Sigmoid colon (tissue), 7 donors: ENCODE data around the gene CRACR2A. TPM values are rescaled to one million over a fixed set of nuclear protein-coding genes. Genes with fewer than 3 reads are reported as not detected.

Experiments used
- DNase-seq: peaks from one replicate; pipeline ENCODE4 v3.0.0-alpha.2; 2019
- H3K27ac ChIP-seq, 4 donors: fragments of 200-600 bp; sonication (generic); one replicate each; pipeline ENCODE4 v1.5.1; 2016 to 2019; ENCODE audit warnings: mild to moderate bottlenecking in 1 of 4
- H3K27me3 ChIP-seq, 3 donors: fragments of 200-600 bp; sonication (generic); one replicate each; pipeline ENCODE4 v1.5.1; 2019; ENCODE audit warnings: mild to moderate bottlenecking in 1 of 3
- H3K36me3 ChIP-seq, 4 donors: fragments of 200-600 bp; sonication (generic); one replicate each; pipeline ENCODE4 v1.5.1; 2016 to 2019
- H3K4me1 ChIP-seq, 4 donors: fragments of 200-600 bp; sonication (generic); one replicate each; pipeline ENCODE4 v1.5.1; 2017 to 2019
- H3K4me3 ChIP-seq, 4 donors: fragments of 200-600 bp; sonication (generic); one replicate each; pipeline ENCODE4 v1.5.1; 2017 to 2019; ENCODE audit warnings: mild to moderate bottlenecking in 2 of 4, moderate library complexity in 1 of 4
- H3K9me3 ChIP-seq, 4 donors: fragments of 200-600 bp in 3 of 4; sonication (generic) in 3 of 4; one replicate each; pipeline versions ENCODE4 v1.5.1 to v1.6.1; 2013 to 2019
- CTCF ChIP-seq, 4 experiments: fragments of 450-650 bp in 3 of 4; fragments of 200-600 bp in 1 of 4; IDR thresholded peaks; one replicate each; pipeline ENCODE4 v1.5.1; 2016 to 2019; ENCODE audit warnings: antibody characterized with exemption in 4 of 4, mild to moderate bottlenecking in 3 of 4, moderate library complexity in 2 of 4
- EP300 ChIP-seq, 4 donors: sonication (generic); formaldehyde crosslinking; IDR thresholded peaks; one replicate each; pipeline ENCODE4 v1.6.1; 2017; ENCODE audit warnings: antibody characterized with exemption in 4 of 4
- POLR2A ChIP-seq, 2 donors: fragments of 450-650 bp; IDR thresholded peaks; one replicate each; pipeline ENCODE4 v1.6.1; 2016; ENCODE audit warnings: antibody characterized with exemption in 2 of 2, mild to moderate bottlenecking in 2 of 2, moderate library complexity in 2 of 2
- POLR2AphosphoS5 ChIP-seq, 4 donors: sonication (generic); formaldehyde crosslinking; IDR thresholded peaks; one replicate each; pipeline ENCODE4 v1.6.1; 2017; ENCODE audit warnings: antibody characterized with exemption in 4 of 4
- whole genome bisulfite sequencing, 2 donors: extraction: QIAGEN DNeasy Blood & Tissue Kit; methylation state at CpG; one replicate each; pipeline ENCODE4 v1.1.7; 2013; 5-methylcytosine and 5-hydroxymethylcytosine counted together
- intact Hi-C: fragments of 100-400 bp; cut with DNase I; formaldehyde crosslinking; loops from one replicate; pipeline ENCODE4 v1.15.1; 2023
- polyA plus RNA-seq, 3 donors: library from polyadenylated mRNA; stranded (reverse); fragments of 200-250 nt; gene quantifications; one replicate each; pipeline ENCODE4 v1.2.3, GENCODE V29; 2013
- total RNA-seq, 4 donors: library from RNA; depleted of rRNA; stranded (reverse); fragments of >200 nt; gene quantifications; one replicate each; pipeline ENCODE4 v1.1.0, GENCODE V29; 2016
- donor health status: healthy with polysubstance abuse.
- donor health status: Bipolar disorder and iron deficiency.
- donor health status: healthy.

CRACR2A gene
- total and polyA plus RNA-seq, 7 donors: 1.1 to 29.6 (median 4.2) TPM

GRCh38 chr12:3647504-3647903, 105.4 kb downstream of the CRACR2A start:
- no peaks in the 10 kb centered on the region for H3K4me1 ChIP-seq
- no peaks in the 10 kb centered on the region for H3K9me3 ChIP-seq
- DNase-seq: no peak
- peaks cover 0 to 5% (median 0%) of the 10 kb centered on the region in 4 donors for H3K36me3 ChIP-seq
- H3K27me3 ChIP-seq: no peaks in the 10 kb centered on the region
- TF ChIP-seq CTCF (IDR thresholded peaks at IDR 0.05) (no peak), EP300 (IDR thresholded peaks at IDR 0.05) (no peak), POLR2AphosphoS5 (IDR thresholded peaks at IDR 0.05) (no peak), POLR2A (IDR thresholded peaks at IDR 0.05) (no peak)
- H3K27ac ChIP-seq: no peak overlapping the region
- intact Hi-C loops: no loop called here
- H3K4me3 ChIP-seq: no peak overlapping the region
- 88 to 91% methylated on average over 5 of the region's 5 CpGs for WGBS, 2 donors

GRCh38 chr12:3646561-3647241, 106.2 kb downstream of the CRACR2A start:
- Histone ChIP-seq H3K27me3 (no peaks in the 10 kb centered on the region), H3K36me3 (peaks cover 0 to 5% (median 0%) of the 10 kb centered on the region in 4 donors), H3K27ac (no peak overlapping the region), H3K9me3 (no peaks in the 10 kb centered on the region), H3K4me3 (no peak overlapping the region), H3K4me1 (no peaks in the 10 kb centered on the region)
- 72 to 79% methylated on average over 12 of the region's 12 CpGs for WGBS, 2 donors
- TF ChIP-seq CTCF (IDR thresholded peaks at IDR 0.05) (no peak), POLR2AphosphoS5 (IDR thresholded peaks at IDR 0.05) (no peak), POLR2A (IDR thresholded peaks at IDR 0.05) (no peak), EP300 (IDR thresholded peaks at IDR 0.05) (no peak)
- no peak for DNase-seq
- intact Hi-C loops: no loop called here

- H3K36me3 ChIP-seq: peaks cover 0 to 5% (median 0%) of the 10 kb centered on the region in 4 donors
- WGBS, 2 donors: 95 to 98% methylated on average over 4 of the region's 4 CpGs
- TF ChIP-seq POLR2A (IDR thresholded peaks at IDR 0.05) (no peak), POLR2AphosphoS5 (IDR thresholded peaks at IDR 0.05) (no peak), EP300 (IDR thresholded peaks at IDR 0.05) (no peak), CTCF (IDR thresholded peaks at IDR 0.05) (no peak)
- DNase-seq: no peak
- no peak overlapping the region for H3K4me3 ChIP-seq
- intact Hi-C loops: no loop called here
- no peaks in the 10 kb centered on the region for H3K4me1 ChIP-seq
- no peaks in the 10 kb centered on the region for H3K9me3 ChIP-seq
- no peaks in the 10 kb centered on the region for H3K27me3 ChIP-seq
- no peak overlapping the region for H3K27ac ChIP-seq
Measured at GRCh38 chr12:3645091-3645490, 107.8 kb downstream of the CRACR2A start.

GRCh38 chr12:3644104-3644503, 108.8 kb downstream of the CRACR2A start:
- TF ChIP-seq CTCF (IDR thresholded peaks at IDR 0.05) (no peak), EP300 (IDR thresholded peaks at IDR 0.05) (no peak), POLR2A (IDR thresholded peaks at IDR 0.05) (no peak), POLR2AphosphoS5 (IDR thresholded peaks at IDR 0.05) (no peak)
- no peaks in the 10 kb centered on the region for H3K9me3 ChIP-seq
- no peak overlapping the region for H3K4me3 ChIP-seq
- H3K4me1 ChIP-seq: no peaks in the 10 kb centered on the region
- peaks cover 0 to 5% (median 0%) of the 10 kb centered on the region in 4 donors for H3K36me3 ChIP-seq
- 68 to 77% methylated on average over 8 of the region's 8 CpGs for WGBS, 2 donors
- intact Hi-C loops: no loop called here
- no peaks in the 10 kb centered on the region for H3K27me3 ChIP-seq
- H3K27ac ChIP-seq: no peak overlapping the region
- DNase-seq: no peak
